Measurements from ENCODE around the gene KRT72. TPM values are rescaled to one million over a fixed set of nuclear protein-coding genes. Genes with fewer than 3 reads are reported as not detected.

Gene KRT72
- total RNA-seq, 4 donors from 2014 or later, result not detected

- no peaks in the 10 kb centered on the region for H3K4me1 ChIP-seq
- no peaks in the 10 kb centered on the region for H3K9me3 ChIP-seq
- DNase-seq (no peak), ATAC-seq (no peak)
- H3K27ac ChIP-seq, result no peak overlapping the region
- intact Hi-C loops (cut with DNase I; ENCODE audit: low total_unique reads), result loop anchor here (5.0 kb wide), 1 partner anchor 296 kb away; no protein-coding TSS in a partner anchor
- no peaks in the 10 kb centered on the region for H3K36me3 ChIP-seq
- no peaks in the 10 kb centered on the region for H3K27me3 ChIP-seq
- in situ Hi-C loops (cut with MboI; ENCODE audit: low sequenced_read_pairs in 4 of 4), result loop anchor here in 1 of 4 donors (25.0 kb wide), 2 partner anchors 306 to 406 kb away; no protein-coding TSS in a partner anchor
- no peak for TF ChIP-seq POLR2A (IDR thresholded peaks at IDR 0.05)
- no peak for TF ChIP-seq CTCF (IDR thresholded peaks at IDR 0.05 in 4 of 5, conservative IDR thresholded peaks at IDR 0.05 in 1 of 5)
- H3K4me3 ChIP-seq, result no peak overlapping the region
Measured at GRCh38 chr12:52581066-52581465, 20.2 kb downstream of the KRT72 start.

GRCh38 chr12:52580496-52580895 lies 20.8 kb downstream of the KRT72 start:
- intact Hi-C loops (cut with DNase I; ENCODE audit: low total_unique reads), result loop anchor here (5.0 kb wide), 1 partner anchor 297 kb away; no protein-coding TSS in a partner anchor
- H3K9me3 ChIP-seq, result no peaks in the 10 kb centered on the region
- no peak for TF ChIP-seq POLR2A (IDR thresholded peaks at IDR 0.05)
- no peak for TF ChIP-seq CTCF (IDR thresholded peaks at IDR 0.05 in 4 of 5, conservative IDR thresholded peaks at IDR 0.05 in 1 of 5)

GRCh38 chr12:52579468-52580465 lies 21.5 kb downstream of the KRT72 start:
- intact Hi-C loops (cut with DNase I; ENCODE audit: low total_unique reads), result loop anchor here (5.0 kb wide), 1 partner anchor 298 kb away; no protein-coding TSS in a partner anchor
- no peak for ATAC-seq
- no peak for TF ChIP-seq CTCF (IDR thresholded peaks at IDR 0.05 in 4 of 5, conservative IDR thresholded peaks at IDR 0.05 in 1 of 5)
- no peak for TF ChIP-seq POLR2A (IDR thresholded peaks at IDR 0.05)
- no peak for DNase-seq
- H3K4me3 ChIP-seq, result no peak overlapping the region
- H3K27ac ChIP-seq, result no peak overlapping the region
- H3K4me1 ChIP-seq, result no peaks in the 10 kb centered on the region
- no peaks in the 10 kb centered on the region for H3K9me3 ChIP-seq
- no peaks in the 10 kb centered on the region for H3K27me3 ChIP-seq
- H3K36me3 ChIP-seq, result no peaks in the 10 kb centered on the region
- in situ Hi-C loops (cut with MboI; ENCODE audit: low sequenced_read_pairs in 4 of 4), result loop anchor here in 1 of 4 donors (25.0 kb wide), 2 partner anchors 308 to 408 kb away; no protein-coding TSS in a partner anchor

More at GRCh38 chr12:52580496-52580895, 20.8 kb downstream of the KRT72 start:
- Histone ChIP-seq H3K4me1 (no peaks in the 10 kb centered on the region), H3K36me3 (no peaks in the 10 kb centered on the region), H3K4me3 (no peak overlapping the region), H3K27ac (no peak overlapping the region), H3K27me3 (no peaks in the 10 kb centered on the region)
- in situ Hi-C loops (cut with MboI; ENCODE audit: low sequenced_read_pairs in 4 of 4), result loop anchor here in 1 of 4 donors (25.0 kb wide), 2 partner anchors 307 to 407 kb away; no protein-coding TSS in a partner anchor
- DNase-seq, result no peak
- no peak for ATAC-seq

- DNase-seq, result no peak
- no peaks in the 10 kb centered on the region for H3K36me3 ChIP-seq
- H3K4me1 ChIP-seq, result no peaks in the 10 kb centered on the region
- H3K9me3 ChIP-seq, result no peaks in the 10 kb centered on the region
- no peak for ATAC-seq
- intact Hi-C loops (cut with DNase I; ENCODE audit: low total_unique reads) (no loop called here), in situ Hi-C loops (cut with MboI; ENCODE audit: low sequenced_read_pairs in 4 of 4) (loop anchor here in 1 of 4 donors (25.0 kb wide), 2 partner anchors 309 to 409 kb away; no protein-coding TSS in a partner anchor)
- H3K27me3 ChIP-seq, result no peaks in the 10 kb centered on the region
- H3K27ac ChIP-seq, result no peak overlapping the region
- H3K4me3 ChIP-seq, result no peak overlapping the region
- TF ChIP-seq CTCF (IDR thresholded peaks at IDR 0.05 in 4 of 5, conservative IDR thresholded peaks at IDR 0.05 in 1 of 5) (no peak), POLR2A (IDR thresholded peaks at IDR 0.05) (no peak)
Measured at GRCh38 chr12:52578469-52578868, 22.8 kb downstream of the KRT72 start.
